ENCODE results near the gene KLHL35.

GRCh38 chr11:75408957-75409219 is 24.1 kb downstream of the KLHL35 start:
- TF ChIP-seq POLR2A (IDR thresholded peaks at IDR 0.05; ENCODE audit: low read depth, low read length) (no peak), TAF1 (IDR thresholded peaks at IDR 0.05; ENCODE audit: low read depth, low read length) (no peak), POLR2AphosphoS5 (IDR thresholded peaks at IDR 0.05; ENCODE audit: low read depth, low read length) (0 out of 2 replicates have a peak, but pooled peaks have one; percentile 30), POU2F2 (IDR thresholded peaks at IDR 0.05; ENCODE audit: low read depth, low read length) (no peak), SPI1 (IDR thresholded peaks at IDR 0.05; ENCODE audit: low read depth, low read length) (no peak)
